Aorta (tissue), 5 donors: ENCODE measurements around the gene FEM1C. TPM values are rescaled to one million over a fixed set of nuclear protein-coding genes. Genes with fewer than 3 reads are reported as not detected.
A peak's percentile ranks its signal among the peaks of the same experiment; 100 is the strongest.

Experiments used
- ATAC-seq: fragments of 200-7000 bp; cut with Tn5 transposase; one replicate; pipeline ENCODE4 v1.9.1; 2022; ENCODE audit warnings: moderate library complexity; ENCODE audit not compliant: low FRiP score
- DNase-seq, 2 donors: peaks; one replicate each; pipeline ENCODE4 v3.0.0-alpha.2; 2020
- H3K27ac ChIP-seq, 2 donors: one replicate each; pipeline ENCODE4 v1.5.1; 2013; ENCODE audit warnings: low read length in 2 of 2, mild to moderate bottlenecking in 2 of 2, moderate library complexity in 2 of 2, control low read depth in 1 of 2, inconsistent platforms in 1 of 2, low read depth in 1 of 2
- H3K27me3 ChIP-seq, 2 donors: one replicate each; pipeline ENCODE4 v1.6.1; 2013; ENCODE audit warnings: control low read depth in 1 of 2, low read length in 1 of 2, mild to moderate bottlenecking in 1 of 2, moderate library complexity in 1 of 2; ENCODE audit not compliant: insufficient read depth in 2 of 2, control insufficient read depth in 1 of 2
- H3K36me3 ChIP-seq, 2 donors: one replicate each; pipeline ENCODE4 v1.6.1; 2013; ENCODE audit warnings: control low read depth in 1 of 2, low read length in 1 of 2, mild to moderate bottlenecking in 1 of 2; ENCODE audit not compliant: insufficient read depth in 2 of 2, control insufficient read depth in 1 of 2
- H3K4me1 ChIP-seq, 2 donors: one replicate each; pipeline ENCODE4 v1.6.1; 2013; ENCODE audit warnings: low read length in 2 of 2, control low read depth in 1 of 2, mild to moderate bottlenecking in 1 of 2, moderate library complexity in 1 of 2; ENCODE audit not compliant: insufficient read depth in 2 of 2, control insufficient read depth in 1 of 2
- H3K4me3 ChIP-seq, 2 donors: one replicate each; pipeline ENCODE4 v1.5.1; 2013; ENCODE audit warnings: low read length in 2 of 2, control low read depth in 1 of 2, mild to moderate bottlenecking in 1 of 2
- H3K9me3 ChIP-seq: one replicate; pipeline ENCODE4 v1.6.1; 2013; ENCODE audit warnings: mild to moderate bottlenecking, low read length; ENCODE audit not compliant: control insufficient read depth
- WGBS, 2 donors: extraction: QIAGEN DNeasy Blood & Tissue Kit; methylation state at CpG; one replicate each; pipeline ENCODE4 v1.1.7; 2013; 5-methylcytosine and 5-hydroxymethylcytosine counted together
- intact Hi-C, 2 donors: fragments of 100-400 bp; cut with DNase I; formaldehyde crosslinking; loops; one replicate each; pipeline versions ENCODE4 v1.14.2 to v1.15.0; 2022
- polyA plus RNA-seq, 2 donors: library from polyadenylated mRNA; stranded (reverse); fragments of 200-250 nt; gene quantifications; one replicate each; pipeline ENCODE4 v1.2.3, GENCODE V29; 2013
- total RNA-seq, 2 donors: library from RNA; stranded (reverse); fragmentation: NEBNext Ultra II Directional; extraction: Animal tissue kit (Norgen Biotek cat#: 25700); gene quantifications; one replicate each; pipeline ENCODE4 v1.2.1, GENCODE V29; 2021
- donor health status: healthy with polysubstance abuse.
- donor health status: Bipolar disorder and iron deficiency.
- donor health status: DM: no; HTN: no; CAD: no.
- donor health status: DM: no; HTN: no; CAD: no.
- donor health status: DM: yes; HTN: yes; CAD: no.

FEM1C gene
- total and polyA plus RNA-seq, 4 donors: 5.1 to 21.0 (median 13.0) TPM

- DNase-seq (no peak), ATAC-seq (no peak)
- no peak overlapping the region for H3K27ac ChIP-seq
- no peaks in the 10 kb centered on the region for H3K27me3 ChIP-seq
- no peaks in the 10 kb centered on the region for H3K9me3 ChIP-seq
- WGBS, 2 donors: 81 to 91% methylated on average over 4 of the region's 4 CpGs
- H3K4me3 ChIP-seq: no peak overlapping the region
- intact Hi-C loops: no loop called here
- no peaks in the 10 kb centered on the region for H3K36me3 ChIP-seq
- no peaks in the 10 kb centered on the region for H3K4me1 ChIP-seq
Observed at GRCh38 chr5:115553082-115553481, 8.5 kb upstream of the FEM1C start.

DNA sequence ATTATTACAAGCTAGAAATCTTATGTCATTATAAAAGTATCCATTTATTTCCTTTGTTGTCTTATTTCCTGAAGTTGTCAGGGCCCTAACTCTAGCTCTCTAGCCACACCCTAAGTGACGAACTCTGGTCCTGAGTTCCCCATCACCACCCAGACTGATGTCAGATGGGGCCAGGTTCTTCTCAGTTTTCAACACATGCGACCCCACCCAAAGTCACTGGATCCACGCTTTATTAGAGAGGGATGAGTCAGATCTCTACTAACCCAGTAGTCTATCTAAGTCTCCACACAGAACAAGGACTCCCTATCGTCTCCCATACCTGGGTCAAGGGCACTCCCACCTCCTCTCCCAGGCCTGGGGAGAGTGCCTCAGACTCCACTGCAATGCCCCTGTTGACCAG is 6.8 kb upstream of the FEM1C start:
- ATAC-seq: no peak
- Histone ChIP-seq H3K27me3 (no peaks in the 10 kb centered on the region), H3K27ac (no peak overlapping the region), H3K9me3 (no peaks in the 10 kb centered on the region), H3K4me3 (no peak overlapping the region), H3K36me3 (no peaks in the 10 kb centered on the region), H3K4me1 (no peaks in the 10 kb centered on the region)
- intact Hi-C loops: no loop called here
- WGBS, 2 donors: 85 to 87% methylated on average over 4 of the region's 4 CpGs
- no peak for DNase-seq

DNA sequence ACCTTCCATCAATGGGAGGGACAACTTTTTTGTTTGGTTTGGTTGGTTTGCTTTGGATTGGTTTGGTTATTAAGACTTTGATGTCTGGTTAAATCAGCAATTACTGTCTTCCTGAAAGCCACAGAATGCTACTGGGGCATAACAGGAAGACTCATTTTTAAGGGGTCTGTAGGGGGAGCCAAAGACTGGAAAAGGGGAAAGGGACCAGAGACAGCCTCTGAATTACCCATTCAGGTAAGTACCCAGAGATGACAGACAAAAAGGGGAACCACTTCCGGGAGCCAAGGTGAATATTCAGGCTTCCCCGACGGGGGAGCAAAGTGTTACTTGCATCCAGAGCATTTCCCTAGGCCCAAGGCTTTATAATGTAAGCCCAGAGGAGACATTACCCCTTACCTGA is 4.6 kb upstream of the FEM1C start:
- Histone ChIP-seq H3K4me1 (no peaks in the 10 kb centered on the region), H3K9me3 (peaks cover 1% of the 10 kb centered on the region), H3K36me3 (no peaks in the 10 kb centered on the region), H3K27me3 (no peaks in the 10 kb centered on the region), H3K4me3 (no peak overlapping the region), H3K27ac (no peak overlapping the region)
- intact Hi-C loops: loop anchor here in 1 of 2 donors (10.0 kb wide), 1 partner anchor 76 kb away; the partner anchor contains the start of gene TMED7
- no peak for DNase-seq
- WGBS, 2 donors: 77 to 84% methylated on average over 3 of the region's 3 CpGs
- no peak for ATAC-seq

GRCh38 chr5:115548683-115549082 is 4.1 kb upstream of the FEM1C start:
- intact Hi-C loops: loop anchor here in 1 of 2 donors (10.0 kb wide), 1 partner anchor 76 kb away; the partner anchor contains the start of gene TMED7
- Histone ChIP-seq H3K4me1 (no peaks in the 10 kb centered on the region), H3K9me3 (peaks cover 1% of the 10 kb centered on the region), H3K4me3 (no peak overlapping the region), H3K36me3 (no peaks in the 10 kb centered on the region), H3K27ac (no peak overlapping the region), H3K27me3 (no peaks in the 10 kb centered on the region)
- DNase-seq (no peak), ATAC-seq (no peak)
- WGBS, 2 donors: 94 to 95% methylated on average over 4 of the region's 4 CpGs

DNA sequence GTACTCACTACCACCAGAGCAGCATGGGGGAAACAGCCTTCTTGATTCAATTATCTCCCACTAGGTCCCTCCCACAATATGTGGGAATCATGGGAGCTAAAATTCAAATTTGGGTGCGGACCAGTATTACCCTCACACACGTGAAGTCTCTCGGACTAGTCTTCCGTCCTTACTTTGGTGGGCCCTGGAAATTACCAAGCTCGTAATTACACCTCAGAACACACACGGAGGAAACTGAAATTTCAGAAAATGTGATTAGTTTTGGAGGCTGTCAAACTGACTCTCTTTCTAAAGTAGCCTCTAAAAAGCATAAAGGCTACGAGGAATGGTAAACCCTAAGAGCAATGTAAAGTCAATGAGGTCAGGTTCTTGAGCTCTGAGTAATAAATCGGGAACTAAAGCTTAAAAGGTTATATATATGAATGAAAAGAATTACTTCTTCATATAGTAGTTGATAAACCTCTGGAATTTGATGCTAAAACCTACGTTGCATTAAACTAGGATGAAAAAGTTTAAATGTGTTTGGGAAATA is 842 bp upstream of the FEM1C start:
- WGBS, 2 donors: 98% methylated on average over 9 of the region's 9 CpGs
- Histone ChIP-seq H3K4me3 (no peak overlapping the region), H3K36me3 (no peaks in the 10 kb centered on the region), H3K9me3 (peaks cover 1% of the 10 kb centered on the region), H3K27me3 (no peaks in the 10 kb centered on the region), H3K4me1 (no peaks in the 10 kb centered on the region), H3K27ac (peak overlapping the region in 1 of 2 donors; percentile 56)
- ATAC-seq: no peak
- DNase-seq: no peak
- intact Hi-C loops: loop anchor here in 1 of 2 donors (10.0 kb wide), 1 partner anchor 79 kb away; the partner anchor contains the start of gene TMED7

GRCh38 chr5:115544043-115544435 is 536 bp downstream of the FEM1C start:
- DNase-seq (no peak), ATAC-seq (peak; percentile 60)
- H3K4me1 ChIP-seq: no peaks in the 10 kb centered on the region
- H3K27me3 ChIP-seq: no peaks in the 10 kb centered on the region
- peak overlapping the region; percentile 65 to 99 for H3K4me3 ChIP-seq
- peak overlapping the region; percentile 96 to 98 for H3K27ac ChIP-seq
- 0% methylated on average over 20 of the region's 20 CpGs for WGBS, 2 donors
- H3K9me3 ChIP-seq: peaks cover 1% of the 10 kb centered on the region
- H3K36me3 ChIP-seq: no peaks in the 10 kb centered on the region
- intact Hi-C loops: loop anchor here in 1 of 2 donors (10.0 kb wide), 1 partner anchor 81 kb away; the partner anchor contains the start of gene TMED7

DNA sequence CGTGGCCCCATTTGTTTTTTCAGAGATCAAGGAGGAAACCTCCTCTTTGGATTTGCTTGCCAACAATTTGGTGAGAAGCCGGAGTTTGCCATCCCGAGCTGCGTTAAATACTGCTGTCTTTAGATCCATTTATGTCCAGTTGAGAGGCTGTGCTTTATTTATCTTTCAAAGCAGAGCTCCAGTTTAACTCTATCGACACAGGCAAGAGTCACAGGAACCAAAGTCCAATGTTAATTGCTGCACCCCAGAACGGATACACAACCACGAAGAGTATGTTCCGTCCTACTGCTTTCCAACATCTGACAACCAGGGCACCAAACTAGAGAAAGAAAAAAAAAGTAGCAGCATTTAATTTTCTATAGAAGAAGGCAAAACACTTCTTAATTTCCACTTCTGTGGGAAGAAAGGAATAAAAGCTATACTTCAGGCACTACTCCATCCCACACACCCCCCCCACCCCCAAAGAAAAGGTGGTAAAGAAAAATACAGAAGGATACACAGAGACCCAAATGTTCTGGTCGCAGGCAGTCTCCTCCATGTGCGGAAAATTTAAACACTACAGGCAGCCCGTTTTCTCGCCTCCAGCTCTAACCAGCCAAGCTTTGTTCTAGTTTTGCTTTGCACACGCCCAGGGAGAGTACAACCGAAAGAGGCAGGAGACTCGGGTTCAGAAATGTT is 1.1 kb downstream of the FEM1C start:
- H3K27me3 ChIP-seq: no peaks in the 10 kb centered on the region
- no peaks in the 10 kb centered on the region for H3K36me3 ChIP-seq
- peak overlapping the region; percentile 65 to 99 for H3K4me3 ChIP-seq
- ATAC-seq (peak; percentile 69), DNase-seq (peak in 1 of 2 donors; percentile 65)
- intact Hi-C loops: loop anchor here in 1 of 2 donors (10.0 kb wide), 1 partner anchor 81 kb away; the partner anchor contains the start of gene TMED7
- H3K9me3 ChIP-seq: peaks cover 1% of the 10 kb centered on the region
- peaks cover 0 to 3% of the 10 kb centered on the region in 2 donors for H3K4me1 ChIP-seq
- H3K27ac ChIP-seq: peak overlapping the region; percentile 72 to 98
- WGBS, 2 donors: 1 to 2% methylated on average over 15 of the region's 15 CpGs

DNA sequence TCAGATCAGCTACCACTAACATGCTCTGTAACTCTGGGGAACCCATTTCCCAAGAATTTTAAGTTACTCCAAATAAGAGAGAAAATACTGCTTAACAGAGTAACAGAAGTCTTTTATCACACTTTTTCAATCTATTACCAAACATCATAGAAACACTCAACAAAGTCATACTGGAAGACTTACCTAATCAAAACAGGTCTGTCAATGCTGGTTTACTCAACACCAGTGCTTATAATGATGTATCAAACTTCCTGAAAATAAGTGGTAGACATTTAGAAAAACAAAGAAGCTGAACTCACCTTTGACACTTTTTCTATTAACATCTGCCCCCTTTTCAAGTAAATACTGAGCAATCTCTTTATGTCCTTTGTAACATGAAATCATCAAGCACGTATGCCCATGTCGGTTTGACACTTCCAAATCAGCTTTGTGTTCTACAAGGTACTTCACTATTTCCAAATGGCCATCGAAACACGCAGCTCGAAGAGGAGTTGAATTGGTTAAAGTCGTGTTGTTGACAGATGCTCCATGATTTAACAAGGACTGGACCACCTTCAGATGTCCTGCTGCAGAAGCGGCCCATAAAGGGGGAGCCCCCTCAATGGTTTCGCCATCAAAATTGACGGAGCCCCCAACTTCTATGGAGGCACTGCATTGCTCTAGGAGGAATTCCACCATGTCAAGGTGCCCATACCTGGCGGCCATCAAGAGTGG is 1.8 kb downstream of the FEM1C start:
- no peaks in the 10 kb centered on the region for H3K36me3 ChIP-seq
- DNase-seq (no peak), ATAC-seq (no peak)
- H3K4me1 ChIP-seq: peaks cover 0 to 3% of the 10 kb centered on the region in 2 donors
- no peaks in the 10 kb centered on the region for H3K27me3 ChIP-seq
- H3K9me3 ChIP-seq: peaks cover 1% of the 10 kb centered on the region
- peak overlapping the region; percentile 65 to 99 for H3K4me3 ChIP-seq
- H3K27ac ChIP-seq: peak overlapping the region in 1 of 2 donors; percentile 62
- intact Hi-C loops: loop anchor here in 1 of 2 donors (10.0 kb wide), 1 partner anchor 82 kb away; the partner anchor contains the start of gene TMED7
- WGBS, 2 donors: 41% methylated on average over 10 of the region's 10 CpGs
